HAP-1 (cell line): ENCODE data around the gene TMEM218.

Experiments used
- DNase-seq, 2 experiments: peaks; one replicate each; pipeline ENCODE4 v3.0.0-alpha.2; 2016 to 2020; ENCODE audit warnings: low spot score in 2 of 2
- H3K27me3 ChIP-seq: fragments of 250-450 bp; sonication (Bioruptor Pico); 2 replicates; pipeline ENCODE4 v1.5.1; 2020; ENCODE audit warnings: low read depth, mild to moderate bottlenecking, moderate library complexity
- H3K36me3 ChIP-seq: fragments of 250-450 bp; sonication (Bioruptor Pico); replicated peaks from 2 replicates; pipeline ENCODE4 v1.5.1; 2020; ENCODE audit warnings: mild to moderate bottlenecking
- H3K4me1 ChIP-seq: fragments of 250-450 bp; sonication (Bioruptor Pico); 2 replicates; pipeline ENCODE4 v1.5.1; 2020; ENCODE audit warnings: mild to moderate bottlenecking
- H3K4me3 ChIP-seq: fragments of 250-450 bp; sonication (Bioruptor Pico); 2 replicates; pipeline ENCODE4 v1.5.1; 2020; ENCODE audit warnings: mild to moderate bottlenecking, moderate library complexity
- H3K9me3 ChIP-seq: fragments of 250-450 bp; sonication (Bioruptor Pico); 2 replicates; pipeline ENCODE4 v1.5.1; 2020; ENCODE audit warnings: mild to moderate bottlenecking, moderate library complexity
- in situ Hi-C: fragments of 300-500 bp; cut with MboI; formaldehyde crosslinking; loops from 3 replicates; pipeline ENCODE4 v1.14.3; 2020; ENCODE audit warnings: low sequenced_read_pairs, inconsistent platforms, mixed read lengths

Gene TMEM218

GRCh38 chr11:125111343-125112207, at the start of gene TMEM218:
Gene TMEM218, minus strand, starts transcription at chr11:125111626. Its CDS starts 9,385 bp downstream, at chr11:125102241.
- in situ Hi-C loops: no loop called here
- peaks cover 6% of the 10 kb centered on the region for H3K4me1 ChIP-seq
- H3K9me3 ChIP-seq: peaks cover 4% of the 10 kb centered on the region; the same call in 1 of the 2 replicates
- H3K36me3 ChIP-seq: peaks cover 7% of the 10 kb centered on the region; the same call in 1 of the 2 replicates
- peak within 1 kb of the TSS; percentile 73 for H3K4me3 ChIP-seq
- H3K27me3 ChIP-seq: no peaks in the 10 kb centered on the region
- DNase-seq: peak; percentile 96 to 99

GRCh38 chr11:125157953-125158680, 46.7 kb upstream of the TMEM218 start:
- DNase-seq: no peak
- Histone ChIP-seq H3K4me1 (peaks cover 9% of the 10 kb centered on the region), H3K27me3 (no peaks in the 10 kb centered on the region), H3K36me3 (no peaks in the 10 kb centered on the region), H3K4me3 (no peak overlapping the region), H3K9me3 (no peaks in the 10 kb centered on the region)
- in situ Hi-C loops: loop anchor here (5.0 kb wide), 1 partner anchor 184 kb away; no protein-coding TSS in a partner anchor

GRCh38 chr11:125157118-125157733, 45.8 kb upstream of the TMEM218 start:
- peak in 1 of 2 experiments; percentile 43 for DNase-seq
- in situ Hi-C loops: loop anchor here (5.0 kb wide), 1 partner anchor 185 kb away; no protein-coding TSS in a partner anchor
- H3K4me3 ChIP-seq: no peak overlapping the region

GRCh38 chr11:125156346-125157117, 45.1 kb upstream of the TMEM218 start:
- H3K27me3 ChIP-seq: no peaks in the 10 kb centered on the region
- no peak overlapping the region for H3K4me3 ChIP-seq
- H3K9me3 ChIP-seq: no peaks in the 10 kb centered on the region
- no peaks in the 10 kb centered on the region for H3K36me3 ChIP-seq
- in situ Hi-C loops: loop anchor here (5.0 kb wide), 1 partner anchor 186 kb away; no protein-coding TSS in a partner anchor
- peaks cover 9% of the 10 kb centered on the region for H3K4me1 ChIP-seq
- DNase-seq: peak in 1 of 2 experiments; percentile 28

More at GRCh38 chr11:125157118-125157733, 45.8 kb upstream of the TMEM218 start:
- Histone ChIP-seq H3K27me3 (no peaks in the 10 kb centered on the region), H3K9me3 (no peaks in the 10 kb centered on the region), H3K36me3 (no peaks in the 10 kb centered on the region), H3K4me1 (peaks cover 9% of the 10 kb centered on the region)

- no peak overlapping the region for H3K4me3 ChIP-seq
- in situ Hi-C loops: loop anchor here (5.0 kb wide), 1 partner anchor 187 kb away; no protein-coding TSS in a partner anchor
- no peak for DNase-seq
- H3K4me1 ChIP-seq: peaks cover 9% of the 10 kb centered on the region
- H3K27me3 ChIP-seq: no peaks in the 10 kb centered on the region
- no peaks in the 10 kb centered on the region for H3K36me3 ChIP-seq
- H3K9me3 ChIP-seq: no peaks in the 10 kb centered on the region
Observed at GRCh38 chr11:125155767-125156166, 44.3 kb upstream of the TMEM218 start.

GRCh38 chr11:125155100-125155444, 43.6 kb upstream of the TMEM218 start:
- H3K36me3 ChIP-seq: no peaks in the 10 kb centered on the region
- H3K4me1 ChIP-seq: peaks cover 9% of the 10 kb centered on the region
- DNase-seq: no peak
- H3K27me3 ChIP-seq: no peaks in the 10 kb centered on the region
- no peak overlapping the region for H3K4me3 ChIP-seq
- no peaks in the 10 kb centered on the region for H3K9me3 ChIP-seq
- in situ Hi-C loops: loop anchor here (5.0 kb wide), 1 partner anchor 187 kb away; no protein-coding TSS in a partner anchor

GRCh38 chr11:125154378-125155099, 43.1 kb upstream of the TMEM218 start:
- Histone ChIP-seq H3K27me3 (no peaks in the 10 kb centered on the region), H3K4me1 (peaks cover 9% of the 10 kb centered on the region), H3K36me3 (no peaks in the 10 kb centered on the region), H3K4me3 (no peak overlapping the region), H3K9me3 (no peaks in the 10 kb centered on the region)
- no peak for DNase-seq
- in situ Hi-C loops: loop anchor here (5.0 kb wide), 1 partner anchor 188 kb away; no protein-coding TSS in a partner anchor

- no peak for DNase-seq
- Histone ChIP-seq H3K4me1 (peaks cover 9% of the 10 kb centered on the region), H3K9me3 (no peaks in the 10 kb centered on the region), H3K36me3 (no peaks in the 10 kb centered on the region), H3K4me3 (no peak overlapping the region), H3K27me3 (no peaks in the 10 kb centered on the region)
- in situ Hi-C loops: no loop called here
Observed at GRCh38 chr11:125153837-125154236, 42.4 kb upstream of the TMEM218 start.

GRCh38 chr11:125148743-125149142, 37.3 kb upstream of the TMEM218 start:
- Histone ChIP-seq H3K36me3 (no peaks in the 10 kb centered on the region), H3K4me3 (no peak overlapping the region)
- in situ Hi-C loops: loop anchor here (10.0 kb wide), 1 partner anchor 54 kb away; no protein-coding TSS in a partner anchor

GRCh38 chr11:125148011-125148410, 36.6 kb upstream of the TMEM218 start:
- peaks cover 6% of the 10 kb centered on the region for H3K4me1 ChIP-seq
- H3K4me3 ChIP-seq: no peak overlapping the region
- no peaks in the 10 kb centered on the region for H3K9me3 ChIP-seq
- H3K36me3 ChIP-seq: no peaks in the 10 kb centered on the region
- no peak for DNase-seq
- no peaks in the 10 kb centered on the region for H3K27me3 ChIP-seq
- in situ Hi-C loops: loop anchor here (10.0 kb wide), 1 partner anchor 53 kb away; no protein-coding TSS in a partner anchor

More at GRCh38 chr11:125148743-125149142, 37.3 kb upstream of the TMEM218 start:
- H3K4me1 ChIP-seq: peaks cover 6% of the 10 kb centered on the region
- H3K27me3 ChIP-seq: no peaks in the 10 kb centered on the region
- no peaks in the 10 kb centered on the region for H3K9me3 ChIP-seq
- no peak for DNase-seq

GRCh38 chr11:125147280-125147679, 35.9 kb upstream of the TMEM218 start:
- in situ Hi-C loops: loop anchor here (10.0 kb wide), 1 partner anchor 52 kb away; no protein-coding TSS in a partner anchor
- Histone ChIP-seq H3K4me1 (peaks cover 6% of the 10 kb centered on the region), H3K36me3 (no peaks in the 10 kb centered on the region), H3K27me3 (no peaks in the 10 kb centered on the region), H3K4me3 (no peak overlapping the region), H3K9me3 (no peaks in the 10 kb centered on the region)
- no peak for DNase-seq

GRCh38 chr11:125146232-125146631, 34.8 kb upstream of the TMEM218 start:
- Histone ChIP-seq H3K36me3 (no peaks in the 10 kb centered on the region), H3K27me3 (no peaks in the 10 kb centered on the region), H3K9me3 (no peaks in the 10 kb centered on the region), H3K4me3 (no peak overlapping the region), H3K4me1 (peaks cover 13% of the 10 kb centered on the region)
- in situ Hi-C loops: loop anchor here (10.0 kb wide), 1 partner anchor 51 kb away; no protein-coding TSS in a partner anchor
- peak in 1 of 2 experiments; percentile 21 for DNase-seq
